ENCODE data around the gene TBRG4. TPM values are rescaled to one million over a fixed set of nuclear protein-coding genes. Genes with fewer than 3 reads are reported as not detected.

Gene TBRG4
- total and polyA plus RNA-seq, 2 donors from 2014 or later, result 45.7 to 67.8 TPM

DNA sequence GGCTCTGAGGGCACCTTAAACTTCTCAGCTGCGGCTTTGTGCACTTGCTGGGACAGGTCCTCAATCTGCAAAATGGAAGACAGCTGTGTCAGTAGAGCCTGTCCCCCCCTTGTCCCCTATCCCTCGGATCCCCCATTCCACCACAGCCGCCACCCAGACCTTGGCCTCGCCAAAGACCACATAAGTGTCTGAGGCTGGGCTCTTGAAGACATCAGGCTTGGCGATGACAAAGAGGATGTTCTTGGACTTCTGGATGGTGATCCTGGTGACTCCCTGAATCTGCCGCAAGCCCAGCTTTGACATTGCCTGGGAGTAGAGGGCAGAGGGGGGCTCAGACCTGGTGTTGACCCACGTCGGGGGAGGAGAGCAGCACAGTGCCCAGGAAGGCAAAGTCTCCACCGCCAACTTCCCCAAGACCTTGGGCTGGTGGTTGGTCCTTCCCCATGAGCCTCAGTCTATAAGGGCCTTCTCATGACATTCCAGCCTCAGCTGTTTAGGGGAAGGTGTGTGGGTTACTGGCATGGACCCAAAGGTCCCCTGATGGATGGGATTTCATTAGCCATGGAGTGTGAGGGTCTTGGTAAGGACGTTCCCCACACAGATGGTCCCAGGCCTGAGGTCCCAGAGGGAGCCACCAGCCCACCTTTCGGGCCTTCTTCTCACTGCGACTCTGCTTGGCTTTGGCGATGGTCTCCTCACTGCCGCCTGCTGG lies 30.4 kb downstream of the TBRG4 start:
- TF ChIP-seq, protein P1, sequence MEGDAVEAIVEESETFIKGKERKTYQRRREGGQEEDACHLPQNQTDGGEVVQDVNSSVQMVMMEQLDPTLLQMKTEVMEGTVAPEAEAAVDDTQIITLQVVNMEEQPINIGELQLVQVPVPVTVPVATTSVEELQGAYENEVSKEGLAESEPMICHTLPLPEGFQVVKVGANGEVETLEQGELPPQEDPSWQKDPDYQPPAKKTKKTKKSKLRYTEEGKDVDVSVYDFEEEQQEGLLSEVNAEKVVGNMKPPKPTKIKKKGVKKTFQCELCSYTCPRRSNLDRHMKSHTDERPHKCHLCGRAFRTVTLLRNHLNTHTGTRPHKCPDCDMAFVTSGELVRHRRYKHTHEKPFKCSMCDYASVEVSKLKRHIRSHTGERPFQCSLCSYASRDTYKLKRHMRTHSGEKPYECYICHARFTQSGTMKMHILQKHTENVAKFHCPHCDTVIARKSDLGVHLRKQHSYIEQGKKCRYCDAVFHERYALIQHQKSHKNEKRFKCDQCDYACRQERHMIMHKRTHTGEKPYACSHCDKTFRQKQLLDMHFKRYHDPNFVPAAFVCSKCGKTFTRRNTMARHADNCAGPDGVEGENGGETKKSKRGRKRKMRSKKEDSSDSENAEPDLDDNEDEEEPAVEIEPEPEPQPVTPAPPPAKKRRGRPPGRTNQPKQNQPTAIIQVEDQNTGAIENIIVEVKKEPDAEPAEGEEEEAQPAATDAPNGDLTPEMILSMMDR (IDR thresholded peaks at IDR 0.05; ENCODE audit: borderline replicate concordance, extremely low read depth, insufficient read depth), result no peak
- Histone ChIP-seq H3K9me3 (ENCODE audit: control insufficient read depth in 2 of 3, insufficient read depth in 1 of 3, low read length in 3 of 3) (no peaks in the 10 kb centered on the region), H3K4me3 (ENCODE audit: low read length in 3 of 3) (no peak overlapping the region), H3K4me1 (ENCODE audit: control insufficient read depth in 2 of 3, insufficient read depth in 2 of 3, low read depth in 1 of 3, low read length in 3 of 3) (no peaks in the 10 kb centered on the region), H3K36me3 (ENCODE audit: control insufficient read depth in 2 of 3, insufficient read depth in 3 of 3, low read length in 3 of 3) (peaks cover 0 to 3% (median 0%) of the 10 kb centered on the region in 3 donors), H3K27ac (ENCODE audit: low read depth in 2 of 2, low read length in 2 of 2) (no peak overlapping the region), H3K27me3 (ENCODE audit: control insufficient read depth, insufficient read depth, low read length) (no peaks in the 10 kb centered on the region), H3K9ac (ENCODE audit: low read length in 3 of 3) (no peak overlapping the region)
- intact Hi-C loops (cut with DNase I), result no loop called here
- DNase-seq, result peak in 2 of 5 donors; percentile 27 to 46
- FAIRE-seq, result no peak

DNA sequence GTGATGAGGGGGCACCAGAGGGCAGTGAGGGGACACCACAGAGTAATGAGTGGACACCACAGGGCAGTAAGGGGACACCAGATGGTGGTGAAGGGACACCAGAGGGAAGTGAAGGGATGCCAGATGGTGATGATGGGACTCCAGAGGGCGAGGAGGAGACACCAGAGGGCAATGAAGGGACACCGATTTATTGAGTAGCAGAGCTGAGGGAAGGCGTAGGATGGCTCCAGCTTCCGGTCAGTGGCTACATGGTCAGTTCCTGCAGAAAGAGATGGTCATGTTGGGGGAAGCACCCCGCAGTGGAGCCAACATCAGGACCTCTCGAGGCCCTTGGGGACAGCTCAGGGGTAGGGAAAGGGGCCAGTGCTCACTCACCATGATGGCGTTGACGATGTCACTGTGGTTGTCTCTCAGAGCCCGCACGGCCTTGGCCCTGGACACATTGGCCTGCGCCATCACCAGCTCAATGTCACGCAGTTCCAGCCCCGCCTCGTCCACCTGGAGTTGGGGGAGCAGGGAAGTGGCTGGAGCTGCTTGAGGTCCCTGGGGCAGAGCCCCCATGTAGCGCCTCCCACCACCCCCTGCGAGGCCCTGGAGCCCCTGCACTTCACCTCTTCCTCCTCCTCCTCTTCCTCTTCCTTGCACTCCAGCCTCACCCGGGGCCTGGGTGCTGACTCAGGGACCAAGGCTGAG lies 31.1 kb downstream of the TBRG4 start:
- TF ChIP-seq, protein P1 (IDR thresholded peaks at IDR 0.05; ENCODE audit: borderline replicate concordance, extremely low read depth, insufficient read depth), result no peak
- Histone ChIP-seq H3K9ac (ENCODE audit: low read length in 3 of 3) (no peak overlapping the region), H3K27me3 (ENCODE audit: control insufficient read depth, insufficient read depth, low read length) (no peaks in the 10 kb centered on the region), H3K27ac (ENCODE audit: low read depth in 2 of 2, low read length in 2 of 2) (no peak overlapping the region), H3K4me3 (ENCODE audit: low read length in 3 of 3) (no peak overlapping the region), H3K36me3 (ENCODE audit: control insufficient read depth in 2 of 3, insufficient read depth in 3 of 3, low read length in 3 of 3) (peaks cover 0 to 7% (median 4%) of the 10 kb centered on the region in 3 donors), H3K9me3 (ENCODE audit: control insufficient read depth in 2 of 3, insufficient read depth in 1 of 3, low read length in 3 of 3) (no peaks in the 10 kb centered on the region), H3K4me1 (ENCODE audit: control insufficient read depth in 2 of 3, insufficient read depth in 2 of 3, low read depth in 1 of 3, low read length in 3 of 3) (no peaks in the 10 kb centered on the region)
- intact Hi-C loops (cut with DNase I), result no loop called here
- DNase-seq (peak in 2 of 5 donors; percentile 26 to 68), FAIRE-seq (no peak)

DNA sequence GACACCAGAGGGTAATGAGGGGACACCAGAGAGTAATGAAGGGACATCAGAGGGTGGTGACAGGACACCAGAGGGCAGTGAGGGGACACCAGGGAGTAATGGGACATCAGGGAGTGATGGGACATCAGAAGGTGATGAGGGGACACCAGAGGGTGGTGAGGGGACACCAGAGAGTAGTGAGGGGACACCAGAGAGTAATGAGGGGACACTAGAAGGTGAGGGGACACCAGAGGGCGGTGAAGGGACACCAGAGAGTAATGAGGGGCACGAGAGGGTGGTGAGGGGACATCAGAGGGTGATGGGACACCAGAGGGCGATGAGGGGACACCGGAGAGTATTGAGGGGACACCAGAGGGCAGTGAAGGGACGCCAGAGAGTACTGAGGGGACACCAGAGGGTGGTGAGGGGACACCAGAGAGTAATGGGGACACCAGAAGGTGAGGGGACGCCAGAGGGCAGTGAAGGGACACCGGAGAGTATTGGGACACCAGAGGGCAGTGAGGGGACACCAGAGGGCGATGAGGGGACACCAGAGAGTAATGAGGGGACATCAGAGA lies 33.3 kb downstream of the TBRG4 start:
- no peaks in the 10 kb centered on the region for H3K4me1 ChIP-seq (ENCODE audit: control insufficient read depth in 2 of 3, insufficient read depth in 2 of 3, low read depth in 1 of 3, low read length in 3 of 3)
- no peak overlapping the region for H3K27ac ChIP-seq (ENCODE audit: low read depth in 2 of 2, low read length in 2 of 2)
- peaks cover 0 to 20% (median 11%) of the 10 kb centered on the region in 3 donors for H3K36me3 ChIP-seq (ENCODE audit: control insufficient read depth in 2 of 3, insufficient read depth in 3 of 3, low read length in 3 of 3)
- H3K9ac ChIP-seq (ENCODE audit: low read length in 3 of 3), result no peak overlapping the region
- intact Hi-C loops (cut with DNase I), result no loop called here
- no peak overlapping the region for H3K4me3 ChIP-seq (ENCODE audit: low read length in 3 of 3)
- DNase-seq (peak in 2 of 5 donors; percentile 20 to 24), FAIRE-seq (no peak)
- no peaks in the 10 kb centered on the region for H3K27me3 ChIP-seq (ENCODE audit: control insufficient read depth, insufficient read depth, low read length)
- TF ChIP-seq, protein P1 (IDR thresholded peaks at IDR 0.05; ENCODE audit: borderline replicate concordance, extremely low read depth, insufficient read depth), result no peak
- H3K9me3 ChIP-seq (ENCODE audit: control insufficient read depth in 2 of 3, insufficient read depth in 1 of 3, low read length in 3 of 3), result no peaks in the 10 kb centered on the region
